Bronchial epithelial cell (primary cell): ENCODE results near the gene CCT7. TPM values are rescaled to one million over a fixed set of nuclear protein-coding genes. Genes with fewer than 3 reads are reported as not detected.
A peak's percentile ranks its signal among the peaks of the same experiment; 100 is the strongest.

Experiments used
- DNase-seq: peaks from one replicate; pipeline ENCODE4 v3.0.0-alpha.2; 2010; ENCODE audit warnings: low read depth
- FAIRE-seq: peaks from 2 replicates; lab custom pipeline; 2011; peaks lifted over from hg19 to GRCh38; lab: Jason Lieb, UNC
- H3K27me3 ChIP-seq: 2 replicates; pipeline ENCODE4 v1.5.1; 2011; ENCODE audit warnings: low read length; ENCODE audit not compliant: control insufficient read depth, insufficient read depth
- H3K36me3 ChIP-seq: 2 replicates; pipeline ENCODE4 v1.5.1; 2011; ENCODE audit warnings: low read length; ENCODE audit not compliant: control insufficient read depth, insufficient read depth
- H3K4me3 ChIP-seq: 2 replicates; pipeline ENCODE4 v1.5.1; 2011; ENCODE audit warnings: mild to moderate bottlenecking, low read depth, low read length, control low read depth
- CTCF ChIP-seq: IDR thresholded peaks from 2 replicates; pipeline ENCODE4 v1.5.1; 2011; ENCODE audit warnings: mild to moderate bottlenecking, moderate library complexity, low read length, control low read depth, inconsistent platforms; ENCODE audit not compliant: insufficient read depth, severe bottlenecking
- total RNA-seq: library from RNA; depleted of rRNA; stranded (reverse); fragments of >200 nt; gene quantifications from 2 replicates; pipeline ENCODE4 v1.2.1, GENCODE V29; 2014

Gene CCT7
- total RNA-seq, 1 donor from 2014 or later = 362 TPM

- no peak overlapping the region for H3K4me3 ChIP-seq
- DNase-seq (peak; percentile 60), FAIRE-seq (no peak)
- no peaks in the 10 kb centered on the region for H3K36me3 ChIP-seq
- peak; percentile 98 for TF ChIP-seq CTCF
- no peaks in the 10 kb centered on the region for H3K27me3 ChIP-seq
Measured at GRCh38 chr2:73212448-73213176, 21.5 kb upstream of the CCT7 start.

- no peak for TF ChIP-seq CTCF
- FAIRE-seq = no peak
- peak within 1 kb of the TSS; percentile 73 for H3K4me3 ChIP-seq
- no peaks in the 10 kb centered on the region for H3K27me3 ChIP-seq
- H3K36me3 ChIP-seq = peaks cover 3% of the 10 kb centered on the region
- peak; percentile 56 for DNase-seq
Measured at GRCh38 chr2:73214120-73215035, 19.7 kb upstream of the CCT7 start, which contains the start of gene SMYD5. TSS of gene SMYD5 (plus strand) at chr2:73214245. CDS start at chr2:73214267, 22 bp downstream.

GRCh38 chr2:73215254-73215653 is 18.9 kb upstream of the CCT7 start:
- DNase-seq (no peak), FAIRE-seq (no peak)
- Histone ChIP-seq H3K36me3 (peaks cover 3% of the 10 kb centered on the region), H3K4me3 (no peak overlapping the region), H3K27me3 (no peaks in the 10 kb centered on the region)
- TF ChIP-seq CTCF = no peak

GRCh38 chr2:73217160-73217559 is 16.9 kb upstream of the CCT7 start:
- Histone ChIP-seq H3K27me3 (no peaks in the 10 kb centered on the region), H3K36me3 (peaks cover 6% of the 10 kb centered on the region), H3K4me3 (no peak overlapping the region)
- FAIRE-seq (no peak), DNase-seq (no peak)
- TF ChIP-seq CTCF = no peak

- H3K36me3 ChIP-seq = peaks cover 6% of the 10 kb centered on the region
- no peak for TF ChIP-seq CTCF
- no peak overlapping the region for H3K4me3 ChIP-seq
- H3K27me3 ChIP-seq = no peaks in the 10 kb centered on the region
- DNase-seq (peak; percentile 55), FAIRE-seq (no peak)
Measured at GRCh38 chr2:73217826-73218225, 16.3 kb upstream of the CCT7 start.
